Skin of body (tissue), 2 donors: ENCODE data around the gene FMC1. TPM values are rescaled to one million over a fixed set of nuclear protein-coding genes. Genes with fewer than 3 reads are reported as not detected.
"Not testable (repeated sequence)": the region's sequence is repeated elsewhere in the genome, so short reads cannot be mapped to it uniquely, and the experiment has no call there.

Source experiments
- DNase-seq: peaks from one replicate; lab custom pipeline; 2025; lab: John Stamatoyannopoulos, UW
- total RNA-seq: library from RNA; depleted of rRNA; stranded (reverse); fragments of >200 nt; gene quantifications from one replicate; pipeline ENCODE4 v1.2.3, GENCODE V29; 2014

The FMC1 gene
- total RNA-seq, 1 donor from 2014 or later: 7.9 TPM

GRCh38 chr7:139340037-139340807 lies 915 bp upstream of the FMC1 start:
- peak; percentile 100 for DNase-seq

GRCh38 chr7:139340808-139341057 lies 404 bp upstream of the FMC1 start:
- no peak for DNase-seq

GRCh38 chr7:139341776-139342226 lies 664 bp downstream of the FMC1 start:
- DNase-seq: no peak

- no peak for DNase-seq
Measured at GRCh38 chr7:139345042-139345441, 3.9 kb downstream of the FMC1 start.

GRCh38 chr7:139351027-139351426 lies 9.9 kb downstream of the FMC1 start:
- no peak for DNase-seq

- no peak for DNase-seq
Measured at GRCh38 chr7:139354729-139355128, 13.6 kb downstream of the FMC1 start.

- DNase-seq: no peak
Measured at GRCh38 chr7:139355320-139355719, 14.2 kb downstream of the FMC1 start.

- not testable (repeated sequence) for DNase-seq
Measured at GRCh38 chr7:139357729-139358506, 16.8 kb downstream of the FMC1 start.

- peak; percentile 63 for DNase-seq
Measured at GRCh38 chr7:139358541-139359365, 17.6 kb downstream of the FMC1 start.

GRCh38 chr7:139359366-139360209 lies 18.5 kb downstream of the FMC1 start, which contains the start of gene LUC7L2:
TSS of gene LUC7L2 (plus strand) at chr7:139359894. CDS start at chr7:139360262, 368 bp downstream.
- DNase-seq: peak; percentile 98

GRCh38 chr7:139360210-139360947 lies 19.2 kb downstream of the FMC1 start:
- DNase-seq: peak; percentile 90

GRCh38 chr7:139360948-139361307 lies 19.8 kb downstream of the FMC1 start:
- no peak for DNase-seq

GRCh38 chr7:139361523-139361922 lies 20.4 kb downstream of the FMC1 start:
- DNase-seq: no peak

GRCh38 chr7:139362302-139362701 lies 21.2 kb downstream of the FMC1 start:
- no peak for DNase-seq

GRCh38 chr7:139362981-139363380 lies 21.8 kb downstream of the FMC1 start:
- no peak for DNase-seq

- no peak for DNase-seq
Measured at GRCh38 chr7:139365336-139365735, 24.2 kb downstream of the FMC1 start.

GRCh38 chr7:139366400-139366799 lies 25.3 kb downstream of the FMC1 start:
- DNase-seq: no peak

GRCh38 chr7:139367438-139368155 lies 26.5 kb downstream of the FMC1 start:
- DNase-seq: no peak

GRCh38 chr7:139370301-139370942 lies 29.3 kb downstream of the FMC1 start:
- no peak for DNase-seq
